ENCODE measurements around the gene RPS6KC1.
A peak's percentile ranks its signal among the peaks of the same experiment; 100 is the strongest.

RPS6KC1 gene

GRCh38 chr1:213122514-213122929, 71.5 kb downstream of the RPS6KC1 start:
- Histone ChIP-seq H2AFZ (ENCODE audit: low read length) (no peak overlapping the region), H3K27me3 (ENCODE audit: insufficient read depth, low read length) (no peaks in the 10 kb centered on the region), H3K4me3 (ENCODE audit: low read depth, low read length, poor library complexity, severe bottlenecking) (no peak overlapping the region), H3K27ac (ENCODE audit: low read depth, low read length, poor library complexity, severe bottlenecking) (no peak overlapping the region), H3K36me3 (ENCODE audit: insufficient read depth, low read length) (no peaks in the 10 kb centered on the region), H3K9ac (ENCODE audit: low read length) (no peak overlapping the region), H3K9me2 (ENCODE audit: low read depth, low read length) (no peaks in the 10 kb centered on the region), H3K9me3 (ENCODE audit: low read length) (no peaks in the 10 kb centered on the region), H3K79me2 (ENCODE audit: insufficient read depth, low read length) (no peaks in the 10 kb centered on the region), H4K20me1 (ENCODE audit: insufficient read depth, low read length) (no peaks in the 10 kb centered on the region), H3K4me2 (ENCODE audit: low read length) (no peak overlapping the region), H3F3A (ENCODE audit: insufficient read depth, low read length) (no peaks in the 10 kb centered on the region), H3K4me1 (ENCODE audit: insufficient read depth, low read length, severe bottlenecking) (no peaks in the 10 kb centered on the region)
- TF ChIP-seq, protein P1, sequence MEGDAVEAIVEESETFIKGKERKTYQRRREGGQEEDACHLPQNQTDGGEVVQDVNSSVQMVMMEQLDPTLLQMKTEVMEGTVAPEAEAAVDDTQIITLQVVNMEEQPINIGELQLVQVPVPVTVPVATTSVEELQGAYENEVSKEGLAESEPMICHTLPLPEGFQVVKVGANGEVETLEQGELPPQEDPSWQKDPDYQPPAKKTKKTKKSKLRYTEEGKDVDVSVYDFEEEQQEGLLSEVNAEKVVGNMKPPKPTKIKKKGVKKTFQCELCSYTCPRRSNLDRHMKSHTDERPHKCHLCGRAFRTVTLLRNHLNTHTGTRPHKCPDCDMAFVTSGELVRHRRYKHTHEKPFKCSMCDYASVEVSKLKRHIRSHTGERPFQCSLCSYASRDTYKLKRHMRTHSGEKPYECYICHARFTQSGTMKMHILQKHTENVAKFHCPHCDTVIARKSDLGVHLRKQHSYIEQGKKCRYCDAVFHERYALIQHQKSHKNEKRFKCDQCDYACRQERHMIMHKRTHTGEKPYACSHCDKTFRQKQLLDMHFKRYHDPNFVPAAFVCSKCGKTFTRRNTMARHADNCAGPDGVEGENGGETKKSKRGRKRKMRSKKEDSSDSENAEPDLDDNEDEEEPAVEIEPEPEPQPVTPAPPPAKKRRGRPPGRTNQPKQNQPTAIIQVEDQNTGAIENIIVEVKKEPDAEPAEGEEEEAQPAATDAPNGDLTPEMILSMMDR (IDR thresholded peaks at IDR 0.05; ENCODE audit: low read length), result peak; percentile 45
- TF ChIP-seq EZH2 (IDR thresholded peaks at IDR 0.05; ENCODE audit: borderline replicate concordance, low read length), result no peak

GRCh38 chr1:213123087-213123486, 72.0 kb downstream of the RPS6KC1 start:
- Histone ChIP-seq H3K4me3 (ENCODE audit: low read depth, low read length, poor library complexity, severe bottlenecking) (no peak overlapping the region), H3F3A (ENCODE audit: insufficient read depth, low read length) (no peaks in the 10 kb centered on the region), H4K20me1 (ENCODE audit: insufficient read depth, low read length) (no peaks in the 10 kb centered on the region), H3K79me2 (ENCODE audit: insufficient read depth, low read length) (no peaks in the 10 kb centered on the region), H3K27ac (ENCODE audit: low read depth, low read length, poor library complexity, severe bottlenecking) (no peak overlapping the region), H3K36me3 (ENCODE audit: insufficient read depth, low read length) (no peaks in the 10 kb centered on the region), H3K27me3 (ENCODE audit: insufficient read depth, low read length) (no peaks in the 10 kb centered on the region), H2AFZ (ENCODE audit: low read length) (no peak overlapping the region), H3K9ac (ENCODE audit: low read length) (no peak overlapping the region), H3K4me1 (ENCODE audit: insufficient read depth, low read length, severe bottlenecking) (no peaks in the 10 kb centered on the region), H3K4me2 (ENCODE audit: low read length) (no peak overlapping the region), H3K9me3 (ENCODE audit: low read length) (no peaks in the 10 kb centered on the region), H3K9me2 (ENCODE audit: low read depth, low read length) (no peaks in the 10 kb centered on the region)
- TF ChIP-seq, protein P1 (IDR thresholded peaks at IDR 0.05; ENCODE audit: low read length), result no peak
- TF ChIP-seq EZH2 (IDR thresholded peaks at IDR 0.05; ENCODE audit: borderline replicate concordance, low read length), result no peak

DNA sequence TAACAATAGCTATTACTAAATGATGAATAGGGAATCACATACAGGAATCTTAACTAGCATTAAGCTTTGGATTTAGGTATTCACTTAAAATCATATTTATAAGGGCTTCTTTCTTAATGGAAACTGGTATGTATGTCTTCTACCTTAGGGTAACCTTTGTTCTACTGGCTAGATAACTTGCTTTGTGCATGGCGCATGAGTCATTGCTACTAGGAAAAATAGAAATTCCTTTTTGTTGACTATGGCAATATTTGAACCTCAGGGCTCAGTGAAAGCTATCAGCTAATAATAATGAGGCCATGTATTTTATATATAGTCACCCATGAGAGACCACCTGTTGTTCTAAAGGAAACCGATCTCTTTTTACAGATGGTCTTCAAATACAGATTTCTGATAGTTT, 72.5 kb downstream of the RPS6KC1 start:
- Histone ChIP-seq H3K27ac (ENCODE audit: low read depth, low read length, poor library complexity, severe bottlenecking) (no peak overlapping the region), H3K36me3 (ENCODE audit: insufficient read depth, low read length) (no peaks in the 10 kb centered on the region), H3K79me2 (ENCODE audit: insufficient read depth, low read length) (no peaks in the 10 kb centered on the region), H3K4me3 (ENCODE audit: low read depth, low read length, poor library complexity, severe bottlenecking) (no peak overlapping the region), H4K20me1 (ENCODE audit: insufficient read depth, low read length) (no peaks in the 10 kb centered on the region), H3K9ac (ENCODE audit: low read length) (no peak overlapping the region), H3K9me3 (ENCODE audit: low read length) (no peaks in the 10 kb centered on the region), H3F3A (ENCODE audit: insufficient read depth, low read length) (no peaks in the 10 kb centered on the region), H3K4me1 (ENCODE audit: insufficient read depth, low read length, severe bottlenecking) (no peaks in the 10 kb centered on the region), H2AFZ (ENCODE audit: low read length) (no peak overlapping the region), H3K9me2 (ENCODE audit: low read depth, low read length) (no peaks in the 10 kb centered on the region), H3K27me3 (ENCODE audit: insufficient read depth, low read length) (no peaks in the 10 kb centered on the region), H3K4me2 (ENCODE audit: low read length) (no peak overlapping the region)
- TF ChIP-seq, protein P1 (IDR thresholded peaks at IDR 0.05; ENCODE audit: low read length), result no peak
- no peak for TF ChIP-seq EZH2 (IDR thresholded peaks at IDR 0.05; ENCODE audit: borderline replicate concordance, low read length)

Data from OCI-LY1 (cell line).